ENCODE results near the gene FAM78B. TPM values are rescaled to one million over a fixed set of nuclear protein-coding genes. Genes with fewer than 3 reads are reported as not detected.

Gene FAM78B
- total and polyA plus RNA-seq, 4 donors, result 0.30 to 1.4 (median 0.46) TPM

DNA sequence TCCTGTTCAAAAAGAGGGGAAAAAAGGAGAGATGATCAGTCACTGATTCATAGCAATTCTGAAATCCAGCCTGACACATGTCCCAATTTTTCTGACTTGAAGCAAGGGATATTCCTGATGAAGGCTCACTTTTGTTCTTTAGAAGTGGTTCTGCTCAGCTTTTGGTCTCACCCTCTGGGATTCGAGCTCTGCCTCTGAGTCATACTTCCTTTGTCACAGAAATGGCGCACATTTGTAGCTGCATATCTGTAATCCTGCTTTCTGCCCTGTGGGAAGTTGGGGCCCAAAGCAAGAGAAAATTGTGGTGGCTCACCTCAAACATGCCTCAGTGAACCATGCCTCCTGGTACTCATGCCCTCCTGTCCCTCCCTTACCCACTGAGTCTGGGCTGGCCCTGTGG lies 22.3 kb upstream of the FAM78B start:
- Histone ChIP-seq H3K9ac (ENCODE audit: insufficient read depth in 1 of 2, low read length in 2 of 2) (no peak overlapping the region), H3K4me3 (no peak overlapping the region), H3K9me3 (ENCODE audit: control insufficient read depth in 4 of 4, insufficient read depth in 3 of 4, low read length in 3 of 4) (no peaks in the 10 kb centered on the region), H3K4me1 (ENCODE audit: control insufficient read depth in 5 of 5, insufficient read depth in 5 of 5, low read length in 5 of 5) (no peaks in the 10 kb centered on the region), H3K27ac (ENCODE audit: low read depth in 1 of 2, low read length in 1 of 2) (no peak overlapping the region), H3K36me3 (ENCODE audit: control insufficient read depth in 4 of 4, insufficient read depth in 4 of 4, low read length in 4 of 4) (no peaks in the 10 kb centered on the region), H3K27me3 (ENCODE audit: control insufficient read depth in 3 of 3, insufficient read depth in 3 of 3, low read length in 2 of 3) (no peaks in the 10 kb centered on the region)
- 51 to 63% methylated on average over 2 of the region's 2 CpGs for WGBS, 2 donors
- TF ChIP-seq, protein P1, sequence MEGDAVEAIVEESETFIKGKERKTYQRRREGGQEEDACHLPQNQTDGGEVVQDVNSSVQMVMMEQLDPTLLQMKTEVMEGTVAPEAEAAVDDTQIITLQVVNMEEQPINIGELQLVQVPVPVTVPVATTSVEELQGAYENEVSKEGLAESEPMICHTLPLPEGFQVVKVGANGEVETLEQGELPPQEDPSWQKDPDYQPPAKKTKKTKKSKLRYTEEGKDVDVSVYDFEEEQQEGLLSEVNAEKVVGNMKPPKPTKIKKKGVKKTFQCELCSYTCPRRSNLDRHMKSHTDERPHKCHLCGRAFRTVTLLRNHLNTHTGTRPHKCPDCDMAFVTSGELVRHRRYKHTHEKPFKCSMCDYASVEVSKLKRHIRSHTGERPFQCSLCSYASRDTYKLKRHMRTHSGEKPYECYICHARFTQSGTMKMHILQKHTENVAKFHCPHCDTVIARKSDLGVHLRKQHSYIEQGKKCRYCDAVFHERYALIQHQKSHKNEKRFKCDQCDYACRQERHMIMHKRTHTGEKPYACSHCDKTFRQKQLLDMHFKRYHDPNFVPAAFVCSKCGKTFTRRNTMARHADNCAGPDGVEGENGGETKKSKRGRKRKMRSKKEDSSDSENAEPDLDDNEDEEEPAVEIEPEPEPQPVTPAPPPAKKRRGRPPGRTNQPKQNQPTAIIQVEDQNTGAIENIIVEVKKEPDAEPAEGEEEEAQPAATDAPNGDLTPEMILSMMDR (IDR thresholded peaks at IDR 0.05; ENCODE audit: control extremely low read depth, extremely low read depth), result no peak
- no peak for DNase-seq
- no peak for ATAC-seq (ENCODE audit: insufficient read depth, low FRiP score)

DNA sequence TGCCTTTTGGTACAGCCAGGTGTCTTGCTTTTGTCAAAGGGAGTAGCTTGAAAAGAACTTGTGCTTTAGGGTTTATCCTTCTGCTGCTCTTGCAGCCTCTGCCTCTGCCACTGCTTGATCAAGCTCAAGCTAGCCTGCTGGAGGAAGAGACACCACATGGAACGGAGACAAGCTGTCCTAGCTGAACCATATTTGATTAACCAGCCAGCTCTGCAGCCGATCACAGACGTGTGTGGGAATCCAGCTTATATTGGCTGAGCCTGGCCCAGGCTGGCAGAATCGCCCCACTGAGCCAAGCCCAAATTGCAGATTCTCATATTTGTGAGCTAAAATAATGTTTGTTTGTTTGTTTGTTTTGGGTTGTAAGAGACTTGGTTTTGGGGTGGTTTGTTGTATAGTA lies 18.7 kb upstream of the FAM78B start:
- no peak overlapping the region for H3K9ac ChIP-seq (ENCODE audit: insufficient read depth in 1 of 2, low read length in 2 of 2)
- TF ChIP-seq, protein P1 (IDR thresholded peaks at IDR 0.05; ENCODE audit: control extremely low read depth, extremely low read depth), result no peak
- no peak overlapping the region for H3K4me3 ChIP-seq
- H3K27ac ChIP-seq (ENCODE audit: low read depth in 1 of 2, low read length in 1 of 2), result no peak overlapping the region
- ATAC-seq (ENCODE audit: insufficient read depth, low FRiP score), result no peak
- DNase-seq, result no peak
- no peaks in the 10 kb centered on the region for H3K4me1 ChIP-seq (ENCODE audit: control insufficient read depth in 5 of 5, insufficient read depth in 5 of 5, low read length in 5 of 5)
- no peaks in the 10 kb centered on the region for H3K27me3 ChIP-seq (ENCODE audit: control insufficient read depth in 3 of 3, insufficient read depth in 3 of 3, low read length in 2 of 3)
- 80 to 89% methylated on average over 4 of the region's 4 CpGs for whole genome bisulfite sequencing, 2 donors
- H3K36me3 ChIP-seq (ENCODE audit: control insufficient read depth in 4 of 4, insufficient read depth in 4 of 4, low read length in 4 of 4), result no peaks in the 10 kb centered on the region
- H3K9me3 ChIP-seq (ENCODE audit: control insufficient read depth in 4 of 4, insufficient read depth in 3 of 4, low read length in 3 of 4), result no peaks in the 10 kb centered on the region

DNA sequence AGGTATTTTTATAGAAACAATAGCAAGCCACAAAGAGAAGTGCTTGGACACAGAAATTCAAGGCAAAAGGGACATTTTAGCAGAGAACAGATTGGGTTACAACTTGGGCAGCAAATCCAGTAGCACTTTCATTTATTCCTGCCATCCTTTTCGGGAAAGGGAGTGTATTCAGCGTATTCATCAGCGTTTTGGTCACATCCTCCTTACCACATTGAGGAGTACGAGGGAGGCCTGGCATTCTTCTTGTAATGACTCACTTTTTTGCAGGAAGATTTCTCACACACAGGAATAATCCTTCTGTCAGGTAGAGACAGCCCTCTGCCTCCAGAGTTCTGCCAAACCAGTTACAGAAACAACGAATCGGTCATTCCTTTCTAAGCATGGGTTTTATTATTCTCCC lies 18.1 kb upstream of the FAM78B start:
- WGBS, 2 donors, result 77 to 81% methylated on average over 6 of the region's 6 CpGs
- DNase-seq, result no peak
- Histone ChIP-seq H3K4me1 (ENCODE audit: control insufficient read depth in 5 of 5, insufficient read depth in 5 of 5, low read length in 5 of 5) (no peaks in the 10 kb centered on the region), H3K4me3 (no peak overlapping the region), H3K9me3 (ENCODE audit: control insufficient read depth in 4 of 4, insufficient read depth in 3 of 4, low read length in 3 of 4) (no peaks in the 10 kb centered on the region), H3K27ac (ENCODE audit: low read depth in 1 of 2, low read length in 1 of 2) (no peak overlapping the region), H3K36me3 (ENCODE audit: control insufficient read depth in 4 of 4, insufficient read depth in 4 of 4, low read length in 4 of 4) (no peaks in the 10 kb centered on the region), H3K9ac (ENCODE audit: insufficient read depth in 1 of 2, low read length in 2 of 2) (no peak overlapping the region), H3K27me3 (ENCODE audit: control insufficient read depth in 3 of 3, insufficient read depth in 3 of 3, low read length in 2 of 3) (no peaks in the 10 kb centered on the region)
- TF ChIP-seq, protein P1 (IDR thresholded peaks at IDR 0.05; ENCODE audit: control extremely low read depth, extremely low read depth), result no peak
- ATAC-seq (ENCODE audit: insufficient read depth, low FRiP score), result no peak

- Histone ChIP-seq H3K27ac (ENCODE audit: low read depth in 1 of 2, low read length in 1 of 2) (no peak overlapping the region), H3K4me1 (ENCODE audit: control insufficient read depth in 5 of 5, insufficient read depth in 5 of 5, low read length in 5 of 5) (no peaks in the 10 kb centered on the region), H3K9ac (ENCODE audit: insufficient read depth in 1 of 2, low read length in 2 of 2) (no peak overlapping the region), H3K4me3 (no peak overlapping the region), H3K9me3 (ENCODE audit: control insufficient read depth in 4 of 4, insufficient read depth in 3 of 4, low read length in 3 of 4) (no peaks in the 10 kb centered on the region), H3K36me3 (ENCODE audit: control insufficient read depth in 4 of 4, insufficient read depth in 4 of 4, low read length in 4 of 4) (no peaks in the 10 kb centered on the region), H3K27me3 (ENCODE audit: control insufficient read depth in 3 of 3, insufficient read depth in 3 of 3, low read length in 2 of 3) (no peaks in the 10 kb centered on the region)
- no peak for DNase-seq
- 88 to 89% methylated on average over 1 of the region's 1 CpG for WGBS, 2 donors
- no peak for ATAC-seq (ENCODE audit: insufficient read depth, low FRiP score)
- TF ChIP-seq, protein P1 (IDR thresholded peaks at IDR 0.05; ENCODE audit: control extremely low read depth, extremely low read depth), result no peak
Measured at GRCh38 chr1:166184012-166184411, 17.2 kb upstream of the FAM78B start.
